Activated CD4-positive, alpha-beta T cell treated with anti-CD3 and anti-CD28 coated beads, Interleukin-2, amount 50 U/mL, for 24 hours (primary cell): ENCODE data around the gene SLC25A33.
"Not testable (repeated sequence)": the region's sequence is repeated elsewhere in the genome, so short reads cannot be mapped to it uniquely, and the experiment has no call there.

Experiments
- DNase-seq, 2 donors: peaks; one replicate each; pipeline ENCODE4 v3.0.0-alpha.2; 2020; ENCODE audit warnings: low read depth in 1 of 2, low spot score in 1 of 2

SLC25A33 gene, protein sequence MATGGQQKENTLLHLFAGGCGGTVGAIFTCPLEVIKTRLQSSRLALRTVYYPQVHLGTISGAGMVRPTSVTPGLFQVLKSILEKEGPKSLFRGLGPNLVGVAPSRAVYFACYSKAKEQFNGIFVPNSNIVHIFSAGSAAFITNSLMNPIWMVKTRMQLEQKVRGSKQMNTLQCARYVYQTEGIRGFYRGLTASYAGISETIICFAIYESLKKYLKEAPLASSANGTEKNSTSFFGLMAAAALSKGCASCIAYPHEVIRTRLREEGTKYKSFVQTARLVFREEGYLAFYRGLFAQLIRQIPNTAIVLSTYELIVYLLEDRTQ

DNA sequence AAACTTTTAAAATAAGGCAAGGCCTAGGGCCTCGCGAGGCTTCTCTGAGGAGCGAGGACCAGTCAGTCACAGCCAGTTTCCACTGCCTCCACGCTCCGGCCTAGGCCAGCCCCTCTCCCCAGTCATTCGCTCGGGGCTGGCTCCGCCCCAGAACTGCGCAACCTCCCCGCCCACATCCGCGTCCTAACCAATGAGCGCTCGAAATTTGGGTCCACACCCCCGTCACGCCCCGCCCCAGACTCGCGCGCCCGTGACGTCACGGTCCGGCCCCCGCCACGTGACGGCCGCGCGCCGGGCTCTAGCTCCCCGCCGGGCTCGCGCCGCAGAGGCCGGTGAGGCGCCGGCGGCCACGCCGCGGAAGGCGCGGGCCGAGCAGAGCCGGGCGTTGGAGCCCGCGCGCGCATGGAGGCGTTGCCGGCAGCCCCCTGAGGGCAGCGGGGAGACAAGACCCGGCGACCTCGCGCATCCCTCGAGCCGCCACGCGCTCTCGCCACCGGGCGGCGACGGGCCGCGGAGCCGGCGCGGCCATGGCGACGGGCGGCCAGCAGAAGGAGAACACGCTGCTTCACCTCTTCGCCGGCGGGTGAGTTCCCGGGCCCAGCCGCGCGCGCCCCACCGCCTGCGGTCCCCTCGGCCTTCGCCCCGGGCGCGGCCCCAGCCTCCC lies at the start of gene SLC25A33:
Gene SLC25A33, plus strand, starts transcription at position 301 of the 664 bp plus-strand sequence. Its CDS starts 227 bp downstream, at position 528.
- peak; percentile 96 to 97 for DNase-seq

- peak; percentile 77 to 82 for DNase-seq
Measured at GRCh38 chr1:9490605-9491339, 48.5 kb upstream of the SLC25A33 start.

DNA sequence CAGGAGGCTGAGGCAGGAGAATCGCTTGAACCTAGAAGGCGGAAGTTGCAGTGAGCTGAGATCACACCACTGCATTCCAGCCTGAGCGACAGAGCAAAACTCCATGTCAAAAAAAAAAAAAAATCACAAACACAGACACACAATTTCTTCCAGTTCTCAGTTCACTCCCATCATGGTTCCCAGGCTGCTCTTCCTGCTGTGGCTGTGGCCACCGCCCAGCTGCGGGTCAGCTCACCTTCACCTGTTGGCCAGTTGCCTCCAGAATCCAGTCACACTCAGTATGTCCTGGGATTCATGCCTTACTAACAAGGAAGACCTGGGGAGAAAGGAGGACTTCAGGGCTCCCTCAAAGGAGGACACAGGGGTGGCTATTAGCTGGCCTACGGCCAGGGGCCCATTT lies 45.9 kb upstream of the SLC25A33 start:
- no peak for DNase-seq

DNA sequence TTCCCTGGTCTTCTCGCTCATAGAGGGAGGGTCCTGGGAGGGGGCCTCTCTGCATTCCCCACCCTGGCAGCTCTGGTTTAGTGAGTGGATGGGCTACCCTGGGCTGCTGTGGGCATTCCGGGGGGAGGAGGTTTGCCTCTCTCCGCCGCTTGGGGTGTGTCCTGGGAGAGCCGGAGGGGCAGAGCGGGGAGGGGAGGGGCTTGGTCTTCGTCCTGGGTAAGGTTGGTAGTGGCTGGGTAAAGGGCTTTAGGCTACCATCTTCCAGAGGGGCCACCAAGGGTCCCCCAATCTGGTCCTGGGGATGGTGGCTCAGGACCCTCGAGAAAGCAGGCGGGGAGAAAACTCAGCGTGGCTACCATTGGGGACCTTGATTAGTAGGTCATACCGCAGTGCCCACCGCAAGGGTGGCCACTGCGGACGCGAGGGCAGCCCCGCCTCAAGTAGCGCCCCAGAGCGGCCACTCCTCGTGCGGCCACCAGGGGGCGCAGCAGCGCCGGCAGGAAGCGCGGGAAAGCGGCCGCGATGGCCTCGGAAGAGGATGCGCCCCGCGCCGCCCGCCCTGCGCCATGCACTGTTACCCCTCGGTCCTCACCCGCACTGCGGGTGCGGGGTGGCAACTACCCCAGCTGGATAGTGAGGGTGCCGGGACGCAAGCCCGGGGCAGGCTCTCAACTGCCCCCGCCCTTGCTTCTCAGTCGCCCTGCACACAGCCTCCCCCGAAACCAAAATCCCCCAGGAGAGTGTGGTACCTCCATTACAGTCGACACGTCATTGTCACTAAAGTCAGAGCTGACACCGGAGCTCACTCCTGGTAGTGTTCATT lies 44.1 kb upstream of the SLC25A33 start:
- peak; percentile 36 to 53 for DNase-seq

GRCh38 chr1:9495854-9496374 lies 43.4 kb upstream of the SLC25A33 start:
- DNase-seq = no peak

GRCh38 chr1:9500756-9501754 lies 38.2 kb upstream of the SLC25A33 start:
- no peak for DNase-seq

DNA sequence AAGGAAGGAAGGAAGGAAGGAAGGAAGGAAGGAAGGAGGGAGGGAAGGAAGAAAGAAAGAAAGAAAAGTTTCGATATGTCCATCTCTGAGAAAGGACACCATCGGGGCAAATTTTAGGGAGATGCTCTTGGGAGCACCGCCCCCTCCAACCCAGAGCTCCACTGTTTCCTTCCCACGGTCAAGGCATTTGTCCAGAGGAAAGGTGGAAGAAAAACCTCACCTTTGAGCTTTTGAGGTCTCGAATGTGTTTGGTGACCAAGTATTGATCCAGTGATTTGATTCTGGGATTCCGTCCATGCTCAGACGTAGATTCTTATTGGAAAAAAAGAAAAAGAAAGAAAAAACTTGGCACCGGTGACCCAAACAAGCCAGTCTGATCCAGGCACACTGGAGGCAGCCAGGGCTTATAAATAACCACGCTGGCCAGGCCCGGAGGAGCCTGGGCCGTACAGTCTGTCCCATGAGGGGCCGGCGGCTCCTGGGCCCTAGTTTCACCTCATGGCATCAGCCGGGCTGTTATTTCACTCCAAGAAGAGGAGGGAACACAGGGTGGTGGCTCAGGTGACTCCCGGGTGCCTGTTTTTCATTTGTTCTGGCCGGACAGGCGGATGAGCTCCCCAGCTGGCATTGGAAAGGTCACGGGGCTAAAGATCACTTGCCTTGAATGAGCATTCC lies 36.1 kb upstream of the SLC25A33 start:
- no peak for DNase-seq

- no peak for DNase-seq
Measured at GRCh38 chr1:9505143-9505542, 34.1 kb upstream of the SLC25A33 start.

GRCh38 chr1:9506901-9507300 lies 32.4 kb upstream of the SLC25A33 start:
- DNase-seq = no peak

DNA sequence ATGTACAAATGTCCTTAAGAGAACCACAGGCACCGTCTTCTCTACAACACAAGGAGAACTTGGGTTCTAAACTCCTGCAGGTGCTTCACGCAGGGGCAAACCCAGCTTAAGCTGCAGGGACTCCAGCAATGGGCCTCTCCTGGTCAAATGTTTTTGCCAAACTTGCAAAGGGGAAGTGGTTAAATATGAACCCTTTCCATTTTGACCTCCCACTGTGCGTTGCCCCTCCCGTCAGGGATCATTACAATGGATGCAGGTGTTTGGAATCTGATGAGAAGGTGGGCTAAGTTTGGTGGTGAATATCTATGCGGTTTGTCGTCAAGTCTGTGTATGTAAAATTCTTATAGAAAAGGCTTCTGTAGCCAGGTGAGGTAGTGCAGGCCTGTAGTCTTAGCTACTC lies 29.1 kb upstream of the SLC25A33 start:
- DNase-seq = no peak

- not testable (repeated sequence) for DNase-seq
Measured at GRCh38 chr1:9515550-9515949, 23.7 kb upstream of the SLC25A33 start.

DNA sequence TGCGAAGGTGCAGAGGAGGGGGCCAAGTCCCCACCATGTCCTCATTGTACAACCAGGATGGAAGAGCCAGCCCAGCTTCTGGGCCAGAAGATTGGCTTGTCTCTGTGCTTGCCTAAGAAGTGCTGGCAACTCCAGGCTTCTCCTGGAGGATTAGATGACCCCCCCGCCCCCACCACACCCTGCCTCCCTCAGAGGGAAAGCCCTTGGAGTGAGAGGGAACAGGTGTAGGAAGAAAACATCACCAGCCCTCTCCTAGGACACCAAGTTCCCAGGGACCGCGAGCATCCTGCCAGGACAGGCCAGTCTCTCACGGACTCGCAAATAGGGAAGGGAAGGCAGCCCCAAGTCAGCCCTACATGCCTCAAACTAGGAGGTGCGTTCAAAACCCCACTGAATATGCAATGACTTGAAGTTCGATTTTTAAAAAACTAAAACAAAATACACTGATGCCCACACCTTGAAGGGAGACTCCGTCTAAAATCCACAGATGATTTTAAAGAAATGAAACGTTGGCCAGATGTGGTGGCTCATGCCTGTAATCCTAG lies 20.7 kb upstream of the SLC25A33 start:
- no peak for DNase-seq

- no peak for DNase-seq
Measured at GRCh38 chr1:9520411-9520810, 18.9 kb upstream of the SLC25A33 start.

DNA sequence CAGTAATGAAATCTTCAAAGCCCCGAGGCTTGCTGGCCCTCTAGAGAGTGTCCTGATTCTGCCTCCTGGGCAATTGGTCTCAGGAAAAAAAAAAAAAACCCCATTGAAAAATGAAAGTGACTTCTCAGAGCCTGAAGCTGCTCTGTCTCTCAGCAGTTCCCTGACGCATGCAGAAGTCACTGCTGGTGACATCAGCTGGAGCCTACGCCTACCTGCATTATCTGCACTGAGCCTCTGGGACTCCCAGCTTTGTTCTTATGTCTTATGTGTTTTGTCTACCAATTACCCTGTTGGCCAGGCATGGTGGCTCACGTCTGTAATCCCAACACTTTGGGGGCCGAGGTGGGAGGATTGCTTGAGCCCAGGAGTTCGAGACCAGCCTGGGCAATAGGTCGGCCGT lies 10.1 kb upstream of the SLC25A33 start:
- DNase-seq = no peak

DNA sequence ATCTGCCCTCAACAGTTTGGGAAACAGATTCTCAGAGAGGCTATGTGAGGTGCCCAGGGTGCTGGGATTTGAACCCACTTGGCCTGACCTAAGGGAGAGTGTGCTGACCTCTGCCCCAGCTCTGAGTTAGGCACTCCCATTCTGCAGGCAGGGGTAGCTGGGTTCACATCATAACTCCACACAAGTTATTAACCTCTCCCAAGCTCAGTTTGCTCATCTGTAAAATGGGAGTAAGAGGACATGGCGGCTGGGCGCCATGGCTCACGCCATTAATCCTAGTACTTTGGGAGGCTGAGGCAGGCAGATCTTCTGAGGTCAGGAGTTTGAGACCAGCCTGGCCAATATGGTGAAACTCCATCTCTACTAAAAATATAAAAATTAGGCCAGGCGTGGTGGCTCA lies 8.9 kb upstream of the SLC25A33 start:
- no peak for DNase-seq

DNA sequence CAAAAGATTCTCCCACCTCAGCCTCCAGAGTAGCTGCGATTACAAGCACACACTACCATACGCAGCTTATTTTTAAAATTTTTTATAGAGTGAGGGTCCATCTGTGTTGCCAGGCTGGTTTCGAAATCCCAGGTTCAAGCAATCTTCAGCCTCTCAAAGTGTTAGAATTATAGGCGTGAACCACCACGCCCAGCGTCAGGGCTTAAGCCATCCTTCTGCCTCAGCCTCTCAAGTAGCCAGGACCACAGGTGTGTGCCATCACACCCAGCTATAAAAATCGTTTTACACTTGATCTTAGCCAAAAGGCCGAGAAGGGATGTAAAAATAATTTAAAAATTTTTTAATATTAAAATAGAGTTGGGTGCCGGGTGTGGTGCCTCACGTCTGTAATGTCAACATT lies 4.3 kb upstream of the SLC25A33 start:
- no peak for DNase-seq

GRCh38 chr1:9536301-9536700 lies 3.0 kb upstream of the SLC25A33 start:
- DNase-seq = no peak

DNA sequence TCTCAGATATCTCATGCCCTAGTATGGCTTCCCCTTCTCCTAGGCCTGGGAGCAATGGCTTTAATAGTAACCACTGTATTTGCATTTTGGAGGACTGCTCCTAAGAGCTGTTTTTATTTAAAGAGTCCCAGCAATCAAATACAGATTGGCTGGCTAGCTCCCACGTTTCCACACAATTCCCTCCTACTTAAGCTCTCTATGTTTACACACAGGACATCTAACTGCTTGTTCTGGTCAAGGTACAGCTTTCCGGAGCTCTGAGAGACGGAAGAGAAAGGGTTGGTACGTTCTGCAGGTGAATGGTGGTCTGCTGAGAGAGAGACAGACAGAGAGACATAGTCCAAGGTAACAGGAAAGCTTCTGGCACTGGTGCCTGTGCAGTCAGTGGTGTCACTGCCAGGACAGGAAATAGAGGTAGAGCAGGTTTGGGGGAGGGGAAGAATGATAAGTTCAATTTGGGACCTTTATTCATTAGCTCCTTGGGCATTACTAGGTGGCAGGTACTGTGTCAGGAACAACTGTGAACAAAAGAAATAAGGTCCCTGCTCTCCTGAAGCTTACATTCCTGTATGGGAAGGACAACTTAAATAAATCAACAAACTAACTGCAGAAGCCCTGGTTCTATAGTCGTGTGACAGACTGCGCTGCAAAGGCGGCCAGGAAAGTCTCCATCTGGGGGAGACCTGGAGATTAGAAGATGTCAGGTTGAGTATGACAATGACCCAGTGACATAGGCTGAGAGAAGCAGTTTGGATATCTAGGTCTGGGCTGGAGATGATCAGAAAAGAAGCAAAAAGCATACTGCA lies 1.2 kb upstream of the SLC25A33 start:
- no peak for DNase-seq
